CD4-positive, alpha-beta T cell (primary cell): ENCODE measurements around the gene CNOT6. TPM values are rescaled to one million over a fixed set of nuclear protein-coding genes. Genes with fewer than 3 reads are reported as not detected.

Source experiments
- ATAC-seq: fragments of 200-7000 bp; cut with Tn5 transposase; one replicate; pipeline ENCODE4 v1.10.0; 2022; ENCODE audit warnings: mild to moderate bottlenecking; ENCODE audit not compliant: poor library complexity
- CTCF ChIA-PET: fragments of 350-600 bp; sonication (Branson Sonifier 250); formaldehyde crosslinking; loops from one replicate; lab custom pipeline; 2021; ENCODE audit warnings: antibody characterized with exemption, inconsistent platforms; lab: Charles Lee
- POLR2A ChIA-PET: fragments of 350-600 bp; sonication (Branson Sonifier 250); formaldehyde crosslinking; loops from one replicate; lab custom pipeline; 2021; ENCODE audit warnings: antibody characterized with exemption, inconsistent platforms; lab: Charles Lee
- DNase-seq, 14 experiments: peaks; one replicate each; pipeline ENCODE4 v3.0.0-alpha.2; 2013 to 2020; ENCODE audit warnings: mixed read lengths in 2 of 14
- H3K27ac ChIP-seq, 2 donors: one replicate each; pipeline versions ENCODE4 v1.5.1 to v1.7.0; 2013; ENCODE audit warnings: low read length in 2 of 2, low read depth in 1 of 2, mild to moderate bottlenecking in 1 of 2
- H3K27me3 ChIP-seq, 2 experiments: 1 replicate in 1 of 2; 2 replicates in 1 of 2; pipeline versions ENCODE4 v1.6.1 to v1.7.0; 2013; ENCODE audit warnings: low read length in 2 of 2, control low read depth in 1 of 2, mild to moderate bottlenecking in 1 of 2, moderate library complexity in 1 of 2; ENCODE audit not compliant: insufficient read depth in 2 of 2, control insufficient read depth in 1 of 2
- H3K36me3 ChIP-seq: one replicate; pipeline ENCODE4 v1.6.1; 2013; ENCODE audit warnings: low read length, control low read depth; ENCODE audit not compliant: insufficient read depth
- H3K4me1 ChIP-seq: one replicate; pipeline ENCODE4 v1.6.1; 2013; ENCODE audit warnings: low read length, control low read depth; ENCODE audit not compliant: insufficient read depth
- H3K4me3 ChIP-seq: one replicate; pipeline ENCODE4 v1.5.1; 2013; ENCODE audit warnings: mild to moderate bottlenecking, low read length, moderate library complexity
- H3K9me3 ChIP-seq, 2 experiments: 1 replicate in 1 of 2; 2 replicates in 1 of 2; pipeline versions ENCODE4 v1.6.1 to v1.7.0; 2013; ENCODE audit warnings: low read length in 2 of 2, mild to moderate bottlenecking in 2 of 2, control low read depth in 1 of 2, moderate library complexity in 1 of 2; ENCODE audit not compliant: control insufficient read depth in 1 of 2, insufficient read depth in 1 of 2
- H3K27ac Mint-ChIP-seq: one replicate; pipeline ENCODE4 v1.8.0; 2020; ENCODE audit warnings: mixed read lengths
- H3K27me3 Mint-ChIP-seq: one replicate; pipeline ENCODE4 v1.8.0; 2021; ENCODE audit warnings: mixed read lengths
- H3K36me3 Mint-ChIP-seq: one replicate; pipeline ENCODE4 v1.8.0; 2021; ENCODE audit warnings: low read depth, mixed read lengths
- H3K4me1 Mint-ChIP-seq: one replicate; pipeline ENCODE4 v1.8.0; 2021; ENCODE audit warnings: low read depth, mixed read lengths
- H3K4me3 Mint-ChIP-seq: one replicate; pipeline ENCODE4 v1.8.0; 2020; ENCODE audit warnings: mild to moderate bottlenecking, mixed read lengths
- H3K9me3 Mint-ChIP-seq: one replicate; pipeline ENCODE4 v1.8.0; 2020; ENCODE audit warnings: mixed read lengths
- CTCF ChIP-seq: fragments of 200-600 bp; IDR thresholded peaks from one replicate; pipeline ENCODE4 v1.8.0; 2022; ENCODE audit warnings: antibody characterized with exemption, mild to moderate bottlenecking
- intact Hi-C, 2 experiments: fragments of 100-400 bp; cut with DNase I in 1 of 2; cut with micrococcal nuclease in 1 of 2; formaldehyde crosslinking; loops; one replicate each; pipeline versions ENCODE4 v1.15.1 to v1.9.0; 2023 to 2025; cut with DNase I, micrococcal nuclease
- total RNA-seq, 174 experiments: library from RNA in 2 of 174; stranded (reverse) in 2 of 174; gene quantifications; one replicate each; pipeline ENCODE4 v1.2.3 and lab custom pipeline; 2021 to 2026

Gene CNOT6
- total RNA-seq, 2 experiments from 2014 or later = 12.5 to 13.8 TPM

- H3K9me3 Mint-ChIP-seq = no peaks in the 10 kb centered on the region
- intact Hi-C loops = no loop called here
- no peaks in the 10 kb centered on the region for H3K36me3 ChIP-seq
- no peak overlapping the region for H3K4me3 ChIP-seq
- ChIA-PET POLR2A (no interaction called here), CTCF (no interaction called here)
- H3K4me1 Mint-ChIP-seq = peaks cover 10% of the 10 kb centered on the region
- no peak for TF ChIP-seq CTCF
- no peak overlapping the region for H3K27ac ChIP-seq
- no peaks in the 10 kb centered on the region for H3K9me3 ChIP-seq
- peaks cover 29% of the 10 kb centered on the region for H3K27me3 Mint-ChIP-seq
- H3K27me3 ChIP-seq = peaks cover 17 to 30% of the 10 kb centered on the region in 2 experiments
- H3K4me1 ChIP-seq = peaks cover 11% of the 10 kb centered on the region
- ATAC-seq (no peak), DNase-seq (no peak)
- H3K36me3 Mint-ChIP-seq = no peaks in the 10 kb centered on the region
- H3K4me3 Mint-ChIP-seq = no peak overlapping the region
- H3K27ac Mint-ChIP-seq = no peak overlapping the region
These were observed 99.4 kb downstream of the CNOT6 start for GRCh38 chr5:180593446-180594206.

- Mint-ChIP-seq H3K9me3 (no peaks in the 10 kb centered on the region), H3K27me3 (peaks cover 26% of the 10 kb centered on the region), H3K4me1 (peaks cover 8% of the 10 kb centered on the region), H3K4me3 (no peak overlapping the region), H3K27ac (no peak overlapping the region), H3K36me3 (no peaks in the 10 kb centered on the region)
- peaks cover 11% of the 10 kb centered on the region for H3K4me1 ChIP-seq
- peaks cover 13 to 22% of the 10 kb centered on the region in 2 experiments for H3K27me3 ChIP-seq
- no peak for DNase-seq
- intact Hi-C loops = no loop called here
- H3K4me3 ChIP-seq = no peak overlapping the region
- POLR2A ChIA-PET = no interaction called here
- no peaks in the 10 kb centered on the region for H3K9me3 ChIP-seq
- no peak for ATAC-seq
- H3K36me3 ChIP-seq = no peaks in the 10 kb centered on the region
- CTCF ChIA-PET = no interaction called here
- no peak for TF ChIP-seq CTCF
- no peak overlapping the region for H3K27ac ChIP-seq
These were observed 100.3 kb downstream of the CNOT6 start for GRCh38 chr5:180594311-180595045.

- TF ChIP-seq CTCF = no peak
- Histone ChIP-seq H3K36me3 (no peaks in the 10 kb centered on the region), H3K4me3 (no peak overlapping the region), H3K4me1 (peaks cover 8% of the 10 kb centered on the region), H3K27ac (no peak overlapping the region), H3K27me3 (peaks cover 8 to 17% of the 10 kb centered on the region in 2 experiments), H3K9me3 (no peaks in the 10 kb centered on the region)
- intact Hi-C loops = no loop called here
- DNase-seq (no peak), ATAC-seq (no peak)
- no peak overlapping the region for H3K27ac Mint-ChIP-seq
- POLR2A ChIA-PET = no interaction called here
- H3K4me1 Mint-ChIP-seq = peaks cover 4% of the 10 kb centered on the region
- H3K36me3 Mint-ChIP-seq = no peaks in the 10 kb centered on the region
- H3K27me3 Mint-ChIP-seq = peaks cover 21% of the 10 kb centered on the region
- no peak overlapping the region for H3K4me3 Mint-ChIP-seq
- CTCF ChIA-PET = no interaction called here
- no peaks in the 10 kb centered on the region for H3K9me3 Mint-ChIP-seq
These were observed 100.8 kb downstream of the CNOT6 start for GRCh38 chr5:180595046-180595379.
